ENCODE results near the gene KHDC3L. TPM values are rescaled to one million over a fixed set of nuclear protein-coding genes. Genes with fewer than 3 reads are reported as not detected.
"Not testable (repeated sequence)": the region's sequence is repeated elsewhere in the genome, so short reads cannot be mapped to it uniquely, and the experiment has no call there.

The KHDC3L gene
- polyA plus RNA-seq, 3 donors = not detected

DNA sequence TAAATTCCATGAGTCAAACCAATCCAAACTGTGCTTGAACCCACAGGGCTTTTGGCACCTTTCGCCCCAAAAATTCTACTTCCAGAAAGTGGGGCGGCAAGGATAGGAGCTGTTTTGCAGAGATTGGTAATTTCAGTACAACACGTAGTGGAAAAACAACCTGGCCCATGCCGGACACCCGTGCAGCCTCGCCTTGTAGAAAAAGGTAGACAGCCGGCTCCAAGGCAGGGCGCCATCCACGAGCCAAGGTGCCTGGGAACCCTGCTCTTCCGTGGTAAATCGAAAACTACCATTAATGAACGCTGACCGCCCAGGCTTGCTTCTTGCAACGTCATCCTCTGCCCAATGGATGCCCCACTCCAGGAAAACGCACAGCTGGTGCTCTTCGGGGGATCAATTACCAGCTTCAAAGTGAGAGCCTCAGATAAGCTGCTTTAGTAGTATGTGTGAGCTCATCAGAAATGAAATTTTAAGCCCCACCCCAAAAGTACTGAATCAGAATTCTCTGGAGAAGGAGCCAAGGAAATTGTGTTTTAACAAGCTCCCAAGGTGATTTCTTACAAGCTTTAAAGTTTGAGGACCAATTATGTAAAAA lies 5.4 kb downstream of the KHDC3L start:
- H3K27ac ChIP-seq (ENCODE audit: low read depth, low read length) = no peak overlapping the region
- WGBS, 3 donors = 60 to 81% (median 75%) methylated on average over 16 of the region's 16 CpGs

DNA sequence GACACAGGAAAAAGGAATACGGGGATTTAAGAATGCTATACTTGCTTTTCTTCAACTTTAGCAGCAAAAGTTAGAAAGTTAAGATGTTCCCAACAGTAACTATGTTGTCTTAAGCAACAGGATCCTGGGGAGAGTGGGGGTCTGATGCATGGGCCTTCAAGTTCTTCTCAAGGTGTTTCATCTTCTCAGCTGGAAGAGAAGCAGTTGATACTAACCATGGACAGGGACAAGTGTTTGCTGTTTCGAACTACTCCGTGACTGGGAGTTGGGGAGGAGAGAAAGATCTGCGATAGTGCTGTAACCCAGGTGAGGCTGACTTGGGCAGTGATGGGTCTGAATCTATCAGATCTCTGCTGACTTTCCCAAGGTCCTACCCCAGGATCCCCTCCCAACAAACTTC lies 6.2 kb downstream of the KHDC3L start:
- no peak overlapping the region for H3K27ac ChIP-seq (ENCODE audit: low read depth, low read length)
- WGBS, 3 donors = 89 to 91% (median 91%) methylated on average over 4 of the region's 4 CpGs

DNA sequence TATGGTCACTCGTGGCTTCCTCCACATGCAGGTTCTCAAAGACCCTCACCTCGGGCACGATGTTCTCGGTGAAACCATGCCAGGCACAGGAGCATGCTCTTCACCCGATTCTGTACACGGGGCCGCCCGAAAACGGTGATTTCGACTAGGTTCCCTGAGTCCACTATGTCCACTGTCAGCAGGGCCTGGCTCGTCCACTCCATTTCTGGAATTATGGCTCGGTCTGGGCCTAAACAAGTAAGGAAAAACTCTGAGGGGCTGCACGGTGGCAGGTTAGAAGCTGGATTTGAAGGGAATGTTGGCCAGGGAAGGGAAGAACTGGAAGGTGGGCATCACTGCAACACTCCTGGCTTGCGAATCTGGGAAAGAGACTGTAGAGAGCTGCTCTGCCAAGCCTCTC lies 6.7 kb downstream of the KHDC3L start:
- H3K27ac ChIP-seq (ENCODE audit: low read depth, low read length) = no peak overlapping the region
- 90 to 93% (median 92%) methylated on average over 14 of the region's 14 CpGs for WGBS, 3 donors

DNA sequence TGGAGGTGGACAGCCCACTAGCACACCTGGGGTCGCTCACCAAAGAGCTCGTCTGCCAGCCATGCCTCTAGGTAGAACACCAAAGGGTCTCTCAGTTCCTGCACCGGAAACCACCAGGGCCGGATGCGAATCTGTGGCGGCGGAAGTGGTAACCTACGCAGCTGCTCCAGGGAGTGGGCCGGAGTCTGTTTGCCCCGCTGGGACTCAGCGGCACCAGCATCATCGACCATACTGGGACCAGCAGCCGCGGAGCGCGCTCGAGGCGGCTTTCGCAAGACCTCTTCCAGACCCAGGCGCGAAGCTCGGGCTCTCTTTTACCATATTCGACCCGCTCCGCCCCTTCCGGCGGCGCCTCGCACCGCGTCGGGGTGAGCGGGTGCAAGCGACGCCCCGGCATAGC lies 7.1 kb downstream of the KHDC3L start, which contains the start of gene OOEP:
TSS of gene OOEP (minus strand) at position 335 of the 400 bp plus-strand sequence. CDS start at position 230, 105 bp downstream.
- 95 to 97% (median 97%) methylated on average over 36 of the region's 36 CpGs for WGBS, 3 donors
- H3K27ac ChIP-seq (ENCODE audit: low read depth, low read length) = no peak within 1 kb of the TSS

DNA sequence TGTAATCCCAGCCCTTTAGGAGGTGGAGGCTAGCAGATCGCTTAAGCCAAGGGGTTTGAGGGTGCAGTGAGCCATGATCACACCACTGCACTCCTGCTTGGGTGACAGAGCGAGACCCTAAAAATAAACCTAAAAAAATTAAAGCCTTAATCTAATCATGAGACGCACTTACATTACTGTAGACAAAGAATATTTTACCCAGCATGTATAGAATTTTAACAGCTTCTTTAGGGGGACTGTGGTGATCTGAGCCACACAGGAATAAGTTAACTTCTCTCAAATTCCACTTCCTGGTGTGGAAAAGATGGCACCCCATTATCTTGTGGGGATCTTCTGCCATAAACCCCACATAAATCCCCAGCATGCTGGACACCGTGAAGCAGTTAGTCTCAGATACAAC lies 9.5 kb downstream of the KHDC3L start:
- no peak overlapping the region for H3K27ac ChIP-seq (ENCODE audit: low read depth, low read length)
- 95 to 99% (median 95%) methylated on average over 4 of the region's 4 CpGs for WGBS, 3 donors

DNA sequence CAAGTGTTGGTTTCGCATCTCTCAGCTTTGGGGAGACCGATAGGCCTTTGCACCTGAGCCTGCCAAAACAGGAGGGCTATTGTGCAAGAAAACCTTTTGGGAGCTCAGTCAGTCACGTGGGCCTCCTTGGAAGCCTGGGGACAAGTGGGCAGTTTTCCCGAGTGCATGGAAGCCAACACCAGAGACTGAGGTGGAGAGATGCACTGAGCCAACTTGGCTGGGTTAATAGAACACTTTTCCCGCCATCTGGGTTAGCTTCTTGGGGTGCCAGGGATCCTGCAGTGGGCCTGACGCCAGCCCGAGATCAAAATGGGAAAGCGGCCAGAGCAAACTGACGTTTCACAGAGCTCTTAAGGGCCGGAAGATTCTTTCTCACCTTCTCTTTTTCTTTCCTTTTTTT lies 10.1 kb downstream of the KHDC3L start:
- H3K27ac ChIP-seq (ENCODE audit: low read depth, low read length) = no peak overlapping the region
- WGBS, 3 donors = 80 to 86% (median 84%) methylated on average over 10 of the region's 10 CpGs

DNA sequence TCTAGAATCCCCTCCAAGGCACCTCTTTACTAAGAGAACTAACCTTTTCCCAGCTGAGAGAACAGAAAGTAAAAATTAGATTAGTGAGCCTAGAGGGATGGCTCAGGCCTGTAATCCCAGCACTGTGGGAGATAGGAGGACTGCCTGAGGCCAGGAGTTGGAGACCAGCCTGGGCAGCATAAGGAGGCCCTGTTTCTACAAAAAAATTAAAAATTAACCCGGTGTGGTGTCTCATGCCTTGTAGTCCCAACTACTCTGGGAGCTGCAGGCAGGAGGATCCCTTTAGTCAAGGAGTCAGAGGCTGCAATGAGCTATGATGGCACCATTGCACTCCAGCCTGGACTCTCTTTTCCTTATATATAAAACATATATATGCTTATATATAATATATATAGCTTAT lies 12.8 kb downstream of the KHDC3L start:
- WGBS, 3 donors = 71 to 88% (median 80%) methylated on average over 1 of the region's 1 CpG
- no peak overlapping the region for H3K27ac ChIP-seq (ENCODE audit: low read depth, low read length)

DNA sequence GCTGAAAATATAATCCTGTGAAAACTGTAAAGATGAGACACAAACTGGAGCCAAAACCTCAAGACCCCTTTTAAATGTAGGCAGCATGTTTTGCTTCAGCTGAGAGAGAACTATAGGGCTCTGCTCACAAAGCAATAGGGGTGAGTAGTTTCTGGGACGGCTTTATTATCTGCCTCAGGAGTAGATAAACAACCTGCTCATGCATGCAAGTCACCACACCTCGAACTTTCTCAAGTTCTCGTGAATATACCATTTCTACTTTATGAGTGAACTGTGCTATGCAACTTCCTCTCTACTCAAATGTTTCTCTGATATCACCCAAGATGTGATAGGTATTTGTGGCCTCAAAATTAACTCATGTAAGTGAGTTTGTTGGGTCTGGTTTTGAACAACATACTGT lies 14.8 kb downstream of the KHDC3L start:
- 34 to 71% (median 63%) methylated on average over 3 of the region's 3 CpGs for WGBS, 3 donors
- no peak overlapping the region for H3K27ac ChIP-seq (ENCODE audit: low read depth, low read length)

DNA sequence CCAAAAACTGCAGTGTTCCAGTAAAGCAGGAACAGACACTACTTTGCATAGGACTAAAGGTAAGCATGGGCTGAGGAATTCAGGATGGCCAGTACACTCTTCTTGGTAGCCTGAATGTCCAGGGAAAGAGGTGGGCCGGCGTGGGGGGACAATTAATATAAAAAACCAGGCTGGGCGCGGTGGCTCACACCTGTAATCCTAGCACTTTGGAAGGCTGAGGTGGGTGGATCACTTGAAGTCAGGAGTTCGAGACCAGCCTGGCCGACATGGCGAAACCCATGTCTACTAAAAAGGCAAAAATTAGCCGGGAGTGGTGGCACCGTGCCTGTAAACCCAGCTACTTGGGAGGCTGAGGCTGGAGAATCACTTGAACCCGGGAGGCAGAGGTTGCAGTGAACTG lies 19.1 kb downstream of the KHDC3L start:
- WGBS, 3 donors = 90 to 95% (median 95%) methylated on average over 10 of the region's 10 CpGs
- not testable (repeated sequence) for H3K27ac ChIP-seq (ENCODE audit: low read depth, low read length)

DNA sequence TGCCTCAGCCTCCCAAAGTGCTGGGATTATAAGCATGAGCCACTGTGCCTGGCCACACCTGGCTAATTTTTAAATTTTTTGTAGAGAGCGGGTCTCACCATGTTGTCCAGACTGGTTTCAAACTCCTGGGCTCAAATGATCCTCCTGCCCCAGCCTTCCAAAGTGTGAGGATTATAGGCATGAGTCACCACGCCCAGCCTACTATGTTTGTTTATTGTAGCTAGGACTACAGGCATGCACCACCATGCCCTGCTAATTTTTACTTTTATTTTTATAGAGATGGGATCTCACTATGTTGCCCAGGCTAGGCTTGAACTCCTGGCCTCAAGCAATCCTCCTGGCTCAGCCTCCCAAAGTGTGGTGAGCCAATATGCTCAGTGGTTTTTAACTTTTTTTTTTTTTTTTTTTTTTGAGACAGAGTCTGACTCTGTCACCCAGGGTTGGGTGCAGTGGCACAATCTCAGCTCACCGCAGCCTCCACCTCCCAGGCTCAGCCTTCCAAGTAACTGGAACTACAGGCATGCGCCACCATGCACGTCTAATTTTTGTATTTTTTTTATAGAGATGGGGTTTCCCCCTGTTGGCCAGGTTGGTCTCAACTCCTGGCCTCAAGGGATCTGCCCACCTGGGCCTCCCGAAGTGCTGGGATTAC lies 20.1 kb downstream of the KHDC3L start:
- no peak overlapping the region for H3K27ac ChIP-seq (ENCODE audit: low read depth, low read length)
- WGBS, 3 donors = 87 to 90% (median 88%) methylated on average over 6 of the region's 6 CpGs

DNA sequence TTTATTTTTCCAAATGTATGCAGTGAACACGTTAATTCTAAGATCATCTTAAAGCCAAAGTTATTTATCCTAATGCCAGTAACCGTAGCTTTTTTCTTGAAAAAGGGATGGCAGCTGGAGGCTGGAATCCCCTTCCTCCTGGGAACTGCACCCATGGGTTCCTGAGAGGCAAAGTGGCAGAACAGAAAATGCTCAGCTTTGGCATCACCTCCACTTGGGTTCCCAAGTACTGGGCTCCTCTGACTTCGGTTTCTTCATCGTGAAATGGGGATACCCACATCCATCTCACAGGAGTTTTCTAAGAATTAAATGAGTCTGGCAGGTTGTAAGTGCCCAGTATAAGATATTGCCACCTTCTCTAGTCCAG lies 26.0 kb downstream of the KHDC3L start:
- H3K27ac ChIP-seq (ENCODE audit: low read depth, low read length) = no peak overlapping the region
- 32 to 46% (median 36%) methylated on average over 4 of the region's 4 CpGs for whole genome bisulfite sequencing, 3 donors

DNA sequence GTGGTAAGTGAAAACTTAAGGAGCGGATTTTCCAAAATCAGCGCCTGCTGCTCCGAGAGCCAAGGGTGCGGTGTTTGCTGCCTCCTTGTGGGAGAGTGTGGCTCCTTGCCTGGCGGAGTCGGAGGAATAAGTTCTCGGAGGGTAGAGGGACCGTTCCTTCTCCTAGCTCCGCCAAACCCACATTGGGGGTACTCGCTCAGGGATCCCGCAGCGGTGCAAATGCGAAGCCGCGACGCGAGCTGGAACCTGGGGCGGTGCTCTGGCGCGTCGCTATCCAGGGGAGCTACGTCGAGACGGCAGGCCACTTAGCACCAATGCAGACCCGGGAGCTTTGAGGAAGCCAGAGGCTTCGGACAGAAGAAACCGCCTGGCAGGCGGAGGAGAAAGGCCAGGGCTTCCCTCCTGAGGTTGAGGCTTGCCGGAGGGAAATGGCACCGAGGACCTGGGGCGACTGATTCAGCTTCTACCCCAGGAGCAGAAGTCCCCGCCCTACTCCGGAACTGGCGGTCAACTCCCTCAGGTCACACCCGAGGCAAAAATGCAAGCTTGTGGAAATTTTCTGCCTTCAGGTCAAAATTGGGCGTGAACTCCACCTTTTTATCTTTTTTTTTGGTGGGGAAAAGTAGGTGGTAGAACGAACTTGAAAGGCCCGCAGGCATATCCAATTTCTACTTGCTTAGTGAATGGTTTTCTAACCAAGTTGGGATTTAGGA lies 26.5 kb downstream of the KHDC3L start:
- H3K27ac ChIP-seq (ENCODE audit: low read depth, low read length) = no peak overlapping the region
- 1 to 3% (median 1%) methylated on average over 38 of the region's 38 CpGs for WGBS, 3 donors

DNA sequence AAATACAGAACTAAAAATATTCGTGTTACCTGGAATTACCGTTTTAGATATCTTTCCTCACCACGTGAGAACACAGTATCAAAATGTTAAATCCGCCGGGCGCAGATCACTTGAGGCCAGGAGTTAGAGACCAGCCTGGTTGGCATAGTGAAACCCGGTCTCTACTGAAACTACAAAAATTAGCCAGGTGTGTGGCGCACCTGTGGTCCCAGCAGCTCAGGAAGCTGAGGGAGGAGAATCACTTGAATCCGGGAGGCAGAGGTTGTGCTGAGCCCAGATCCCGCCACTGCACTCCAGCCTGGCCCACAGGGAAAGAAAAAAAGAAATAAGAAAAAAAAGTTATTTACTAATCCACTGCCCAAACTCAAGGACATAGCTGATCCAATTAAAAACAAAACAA lies 27.4 kb downstream of the KHDC3L start:
- WGBS, 3 donors = 74 to 87% (median 85%) methylated on average over 10 of the region's 10 CpGs
- no peak overlapping the region for H3K27ac ChIP-seq (ENCODE audit: low read depth, low read length)

DNA sequence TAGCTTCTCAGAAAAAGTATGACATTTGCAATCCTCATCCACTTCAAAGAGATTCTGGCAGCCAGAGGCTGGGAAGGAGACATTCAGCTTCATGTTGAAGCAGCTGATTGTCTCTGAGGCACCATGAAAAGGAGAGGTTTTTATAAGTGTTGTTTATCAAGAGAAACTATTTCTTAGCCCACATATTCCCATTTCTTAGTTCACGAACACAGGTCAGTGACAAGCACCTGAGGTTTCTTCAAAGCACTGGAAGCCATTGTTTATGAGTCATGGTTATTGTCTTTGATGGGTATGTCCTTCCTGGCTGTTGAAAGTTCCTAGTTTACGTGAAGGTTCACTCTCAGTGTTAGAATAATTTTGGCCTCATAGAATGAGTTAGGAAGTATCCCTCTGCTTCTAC lies 29.2 kb downstream of the KHDC3L start:
- WGBS, 3 donors = 67 to 77% (median 70%) methylated on average over 2 of the region's 2 CpGs
- no peak overlapping the region for H3K27ac ChIP-seq (ENCODE audit: low read depth, low read length)

DNA sequence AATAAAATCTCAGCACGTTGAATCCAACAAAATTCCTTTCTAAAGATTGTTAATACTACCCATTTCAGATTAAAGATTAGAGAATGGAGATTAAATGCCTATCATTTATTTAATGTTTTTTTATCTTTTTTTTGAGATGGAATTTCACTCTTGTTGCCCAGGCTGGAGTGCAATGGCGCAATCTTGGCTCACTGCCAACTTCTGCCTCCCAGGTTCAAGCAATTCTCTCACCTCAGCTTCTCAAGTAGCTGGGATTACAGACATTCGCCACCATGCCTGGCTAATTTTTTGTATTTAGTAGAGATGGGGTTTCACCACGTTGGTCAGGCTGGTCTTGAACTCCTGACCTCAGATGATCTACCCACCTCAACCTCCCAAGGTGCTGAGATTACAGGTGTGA lies 29.7 kb downstream of the KHDC3L start:
- WGBS, 3 donors = 67 to 74% (median 68%) methylated on average over 4 of the region's 4 CpGs
- not testable (repeated sequence) for H3K27ac ChIP-seq (ENCODE audit: low read depth, low read length)

DNA sequence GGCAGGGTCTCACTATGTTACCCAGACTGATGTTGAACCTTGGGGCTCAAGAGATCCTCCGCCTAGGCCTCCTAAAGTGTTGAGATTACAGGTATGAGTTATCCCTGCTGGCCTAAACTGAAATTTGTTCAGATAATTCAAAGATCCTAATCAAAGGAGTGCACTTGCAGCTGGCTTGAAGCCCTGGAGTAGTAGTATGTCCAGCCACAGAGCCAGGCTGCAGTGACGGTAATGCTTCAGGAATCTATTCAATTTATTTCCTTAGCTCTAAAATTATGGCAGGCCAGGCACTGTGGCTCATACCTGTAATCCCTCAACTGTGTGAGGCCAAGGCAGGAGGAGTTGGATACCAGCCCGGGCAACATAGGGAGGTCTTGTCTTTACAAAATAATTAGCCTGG lies 30.8 kb downstream of the KHDC3L start:
- 87 to 98% (median 91%) methylated on average over 3 of the region's 3 CpGs for WGBS, 3 donors
- H3K27ac ChIP-seq (ENCODE audit: low read depth, low read length) = no peak overlapping the region

DNA sequence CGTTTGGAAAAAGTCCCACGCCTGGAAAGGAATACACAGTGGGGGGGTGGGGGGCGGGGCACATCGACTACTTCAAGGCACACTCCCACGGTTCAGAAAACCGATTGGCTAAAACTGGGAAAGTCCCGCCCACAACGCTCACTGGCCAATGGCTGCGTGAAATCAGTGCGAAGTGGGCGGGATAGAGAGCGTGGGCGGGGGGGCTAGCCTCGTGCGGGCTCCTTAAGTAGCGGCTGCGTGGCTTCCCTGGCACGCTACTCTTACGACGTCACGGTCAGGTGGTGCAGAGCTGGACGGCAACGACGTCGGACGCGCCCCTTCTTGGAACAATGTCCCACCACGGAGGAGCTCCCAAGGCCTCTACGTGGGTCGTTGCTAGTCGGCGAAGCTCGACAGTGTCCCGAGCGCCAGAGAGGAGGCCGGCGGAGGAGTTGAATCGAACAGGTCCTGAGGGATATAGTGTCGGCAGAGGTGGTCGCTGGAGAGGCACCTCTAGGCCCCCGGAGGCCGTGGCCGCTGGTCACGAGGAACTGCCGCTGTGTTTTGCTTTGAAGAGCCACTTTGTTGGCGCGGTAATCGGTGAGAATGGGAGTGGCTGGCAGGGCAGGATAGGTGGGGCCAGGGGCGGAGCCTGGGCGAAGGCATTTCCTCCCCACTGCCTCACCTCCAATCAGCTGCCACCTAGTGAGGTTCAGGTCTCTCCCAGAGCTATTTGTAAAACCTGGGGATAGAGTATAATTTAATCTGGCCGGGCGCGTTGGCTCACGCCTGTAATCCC lies 32.3 kb downstream of the KHDC3L start, which contains the start of gene DDX43:
TSS of gene DDX43 (plus strand) at position 252 of the 778 bp plus-strand sequence. CDS start at position 330, 78 bp downstream.
- WGBS, 3 donors = 58 to 80% (median 73%) methylated on average over 53 to 54 of the region's 54 CpGs
- H3K27ac ChIP-seq (ENCODE audit: low read depth, low read length) = no peak within 1 kb of the TSS

DNA sequence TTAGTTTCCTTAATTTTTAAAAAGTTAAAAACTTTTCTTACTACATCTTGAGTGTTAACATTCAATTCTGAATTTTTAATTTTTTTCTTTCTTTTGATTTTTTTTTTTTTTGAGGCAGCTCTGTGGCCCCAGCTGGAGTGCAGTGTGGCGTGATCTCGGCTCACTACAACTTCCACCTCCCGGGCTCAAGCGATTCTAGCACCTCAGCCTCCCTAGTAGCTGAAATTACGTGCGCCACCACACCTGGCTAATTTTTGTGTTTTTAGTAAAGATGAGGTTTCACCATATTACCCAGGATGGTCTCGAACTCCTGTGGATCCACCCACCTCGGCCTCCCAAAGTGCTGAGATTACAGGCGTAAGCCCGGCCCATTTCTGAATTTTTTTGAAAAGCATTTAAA lies 33.4 kb downstream of the KHDC3L start:
- H3K27ac ChIP-seq (ENCODE audit: low read depth, low read length) = no peak overlapping the region
- 91 to 98% (median 96%) methylated on average over 10 of the region's 10 CpGs for whole genome bisulfite sequencing, 3 donors

DNA sequence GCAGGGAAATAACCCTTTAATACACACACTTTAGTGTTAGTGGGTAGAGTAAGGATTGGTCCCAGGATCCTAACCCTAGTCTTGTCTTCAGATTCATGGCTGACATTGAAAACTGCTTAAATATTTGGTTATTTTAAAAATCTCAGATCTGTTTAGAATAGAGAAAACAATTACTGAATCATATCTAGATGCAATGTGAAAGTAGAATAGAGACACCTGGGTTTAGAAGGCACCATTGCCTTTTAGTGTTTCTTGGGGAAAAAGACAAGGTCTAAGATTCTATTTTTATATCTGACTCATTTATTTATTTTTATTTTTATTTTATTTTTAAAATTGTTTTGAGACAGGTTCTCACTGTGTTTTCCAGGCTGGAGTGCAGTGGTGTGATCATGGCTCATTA lies 38.2 kb downstream of the KHDC3L start:
- H3K27ac ChIP-seq (ENCODE audit: low read depth, low read length) = no peak overlapping the region

All from adipose tissue (tissue), 3 donors.